Liver (tissue), 9 donors: ENCODE measurements around the gene ITGA5. TPM values are rescaled to one million over a fixed set of nuclear protein-coding genes. Genes with fewer than 3 reads are reported as not detected.

ENCODE experiments used
- DNase-seq: peaks from one replicate; pipeline ENCODE4 v3.0.0-alpha.2; 2017; ENCODE audit warnings: low spot score
- H3K27ac ChIP-seq, 2 donors: one replicate each; pipeline ENCODE4 v1.7.0; 2013; ENCODE audit warnings: inconsistent platforms in 2 of 2, low read length in 2 of 2, control low read depth in 1 of 2, low read depth in 1 of 2, mild to moderate bottlenecking in 1 of 2
- H3K27me3 ChIP-seq, 4 donors: one replicate each; pipeline versions ENCODE4 v1.6.1 to v1.7.0; 2013; ENCODE audit warnings: low read length in 3 of 4, inconsistent platforms in 1 of 4, mild to moderate bottlenecking in 1 of 4, moderate library complexity in 1 of 4; ENCODE audit not compliant: control insufficient read depth in 4 of 4, insufficient read depth in 4 of 4
- H3K36me3 ChIP-seq, 4 donors: one replicate each; pipeline versions ENCODE4 v1.6.1 to v1.7.0; 2013; ENCODE audit warnings: low read length in 3 of 4, mild to moderate bottlenecking in 3 of 4, low read depth in 1 of 4, moderate library complexity in 1 of 4; ENCODE audit not compliant: control insufficient read depth in 4 of 4, insufficient read depth in 3 of 4
- H3K4me1 ChIP-seq, 4 donors: one replicate each; pipeline versions ENCODE4 v1.6.1 to v1.7.0; 2013; ENCODE audit warnings: low read length in 3 of 4, mild to moderate bottlenecking in 3 of 4, moderate library complexity in 1 of 4; ENCODE audit not compliant: control insufficient read depth in 4 of 4, insufficient read depth in 4 of 4
- H3K4me3 ChIP-seq, 3 donors: one replicate each; pipeline versions ENCODE4 v1.6.1 to v1.7.0; 2013; ENCODE audit warnings: low read length in 3 of 3, control low read depth in 1 of 3, low read depth in 1 of 3, mild to moderate bottlenecking in 1 of 3
- H3K9ac ChIP-seq, 2 donors: one replicate each; pipeline ENCODE4 v1.7.0; 2013; ENCODE audit warnings: low read length in 2 of 2, mild to moderate bottlenecking in 2 of 2, moderate library complexity in 2 of 2, control low read depth in 1 of 2, low read depth in 1 of 2
- H3K9me3 ChIP-seq, 4 donors: one replicate each; pipeline versions ENCODE4 v1.6.1 to v1.7.0; 2013; ENCODE audit warnings: low read length in 3 of 4; ENCODE audit not compliant: control insufficient read depth in 4 of 4
- ATF3 ChIP-seq: IDR thresholded peaks from 2 replicates; pipeline ENCODE4 v1.6.1; 2016; ENCODE audit warnings: antibody characterized with exemption
- EGR1 ChIP-seq, 2 donors: IDR thresholded peaks; 2 replicates each; pipeline ENCODE4 v1.6.1; 2016 to 2018; ENCODE audit warnings: antibody characterized with exemption in 2 of 2, low read depth in 2 of 2
- FOXA2 ChIP-seq: IDR thresholded peaks from 2 replicates; pipeline ENCODE4 v1.6.1; 2016; ENCODE audit warnings: antibody characterized with exemption
- GABPA ChIP-seq, 2 donors: IDR thresholded peaks in 1 of 2; conservative IDR thresholded peaks in 1 of 2; 2 replicates each; pipeline ENCODE4 v1.6.1; 2016; ENCODE audit warnings: antibody characterized with exemption in 2 of 2, mild to moderate bottlenecking in 1 of 2, moderate library complexity in 1 of 2
- HNF4A ChIP-seq, 2 donors: conservative IDR thresholded peaks; 2 replicates each; pipeline ENCODE4 v1.6.1; 2016; ENCODE audit warnings: antibody characterized with exemption in 2 of 2, mild to moderate bottlenecking in 2 of 2
- HNF4G ChIP-seq: IDR thresholded peaks from 2 replicates; pipeline ENCODE4 v1.6.1; 2016; ENCODE audit warnings: antibody characterized with exemption
- JUND ChIP-seq, 2 donors: IDR thresholded peaks; 2 replicates each; pipeline ENCODE4 v1.6.1; 2016; ENCODE audit warnings: antibody characterized with exemption in 2 of 2
- MAX ChIP-seq: IDR thresholded peaks from 2 replicates; pipeline ENCODE4 v1.6.1; 2016; ENCODE audit warnings: antibody characterized with exemption
- NR2F2 ChIP-seq: IDR thresholded peaks from 2 replicates; pipeline ENCODE4 v1.6.1; 2016; ENCODE audit warnings: antibody characterized with exemption
- RAD21 ChIP-seq, 2 donors: IDR thresholded peaks; 2 replicates each; pipeline ENCODE4 v1.6.1; 2016; ENCODE audit warnings: antibody characterized with exemption in 2 of 2, mild to moderate bottlenecking in 2 of 2
- REST ChIP-seq: IDR thresholded peaks from 2 replicates; pipeline ENCODE4 v1.6.1; 2016; ENCODE audit warnings: antibody characterized with exemption, mild to moderate bottlenecking
- RXRA ChIP-seq, 2 donors: IDR thresholded peaks; 2 replicates each; pipeline ENCODE4 v1.6.1; 2017 to 2018; ENCODE audit warnings: antibody characterized with exemption in 2 of 2, mild to moderate bottlenecking in 1 of 2
- TAF1 ChIP-seq: conservative IDR thresholded peaks from 2 replicates; pipeline ENCODE4 v1.6.1; 2016; ENCODE audit warnings: antibody characterized with exemption, mild to moderate bottlenecking
- YY1 ChIP-seq: IDR thresholded peaks from 2 replicates; pipeline ENCODE4 v1.6.1; 2016; ENCODE audit warnings: antibody characterized with exemption, mild to moderate bottlenecking
- ZBTB33 ChIP-seq: IDR thresholded peaks from 2 replicates; pipeline ENCODE4 v1.6.1; 2016; ENCODE audit warnings: antibody characterized with exemption
- WGBS: extraction: QIAGEN DNeasy Blood & Tissue Kit; methylation state at CpG from one replicate; pipeline ENCODE4 v1.1.7; 2013; 5-methylcytosine and 5-hydroxymethylcytosine counted together
- polyA plus RNA-seq, 2 donors: library from polyadenylated mRNA; stranded (reverse) in 1 of 2; unstranded in 1 of 2; fragments of 200-250 nt in 1 of 2; fragments of >200 nt in 1 of 2; fragmentation: Nextera tagmentation in 1 of 2; extraction: Ambion mirVana in 1 of 2; gene quantifications; one replicate each; pipeline versions ENCODE4 v1.2.1 to v1.2.3, GENCODE V29; 2013 to 2015
- total RNA-seq, 2 donors: library from RNA; depleted of rRNA; stranded (reverse); fragments of >200 nt; gene quantifications; one replicate each; pipeline ENCODE4 v1.2.3, GENCODE V29; 2014
- donor health status: healthy.
- donor health status: healthy.
- donor health status: healthy.
- donor health status: healthy.
- donor health status: healthy.

ITGA5 gene
- total and polyA plus RNA-seq, 4 donors = 26.6 to 60.7 (median 39.6) TPM

- DNase-seq = no peak
- no peak overlapping the region for H3K4me3 ChIP-seq
- no peak overlapping the region for H3K9ac ChIP-seq
- no peak overlapping the region for H3K27ac ChIP-seq
- H3K9me3 ChIP-seq = no peaks in the 10 kb centered on the region
- H3K27me3 ChIP-seq = no peaks in the 10 kb centered on the region
- no peak for TF ChIP-seq FOXA2
- no peak for TF ChIP-seq TAF1
- no peak for TF ChIP-seq YY1
- no peak for TF ChIP-seq RAD21 (IDR thresholded peaks at IDR 0.05)
- no peak for TF ChIP-seq ZBTB33
- TF ChIP-seq HNF4G = no peak
- no peak for TF ChIP-seq GABPA (IDR thresholded peaks at IDR 0.05 in 1 of 2, conservative IDR thresholded peaks at IDR 0.05 in 1 of 2)
- no peak for TF ChIP-seq EGR1 (IDR thresholded peaks at IDR 0.05; ENCODE audit: low read depth in 2 of 2)
- TF ChIP-seq HNF4A (conservative IDR thresholded peaks at IDR 0.05) = no peak
- no peak for TF ChIP-seq RXRA (IDR thresholded peaks at IDR 0.05)
- no peaks in the 10 kb centered on the region for H3K36me3 ChIP-seq
- peaks cover 2 to 22% (median 9%) of the 10 kb centered on the region in 4 donors for H3K4me1 ChIP-seq
Measured at GRCh38 chr12:54437243-54437642, 18.2 kb upstream of the ITGA5 start.

GRCh38 chr12:54432815-54433164 lies 13.7 kb upstream of the ITGA5 start:
- no peaks in the 10 kb centered on the region for H3K27me3 ChIP-seq
- TF ChIP-seq JUND (IDR thresholded peaks at IDR 0.05) (no peak), HNF4A (conservative IDR thresholded peaks at IDR 0.05) (no peak), ATF3 (no peak), REST (no peak), MAX (no peak), NR2F2 (peak; percentile 18)
- H3K4me3 ChIP-seq = no peak overlapping the region
- no peak overlapping the region for H3K9ac ChIP-seq
- no peaks in the 10 kb centered on the region for H3K9me3 ChIP-seq
- DNase-seq = no peak
- 79% methylated on average over 4 of the region's 4 CpGs for WGBS
- peaks cover 5 to 22% (median 16%) of the 10 kb centered on the region in 4 donors for H3K4me1 ChIP-seq
- H3K27ac ChIP-seq = peak overlapping the region in 1 of 2 donors; percentile 8
- H3K36me3 ChIP-seq = no peaks in the 10 kb centered on the region
